Type B pancreatic cell (in vitro differentiated cells): ENCODE data around the gene AGMO. TPM values are rescaled to one million over a fixed set of nuclear protein-coding genes. Genes with fewer than 3 reads are reported as not detected.

ENCODE experiments used
- DNase-seq: peaks from one replicate; pipeline ENCODE4 v3.0.0; 2021; ENCODE audit warnings: mixed read lengths; ENCODE audit not compliant: unreplicated experiment; ENCODE audit errors: extremely low spot score
- H3K27ac Mint-ChIP-seq: 2 replicates; pipeline ENCODE4 v1.8.0; 2021; ENCODE audit warnings: mild to moderate bottlenecking, mixed read lengths
- H3K27me3 Mint-ChIP-seq: 2 replicates; pipeline ENCODE4 v1.8.0; 2021; ENCODE audit warnings: mixed read lengths
- H3K36me3 Mint-ChIP-seq: 2 replicates; pipeline ENCODE4 v1.8.0; 2021; ENCODE audit warnings: mixed read lengths
- H3K4me1 Mint-ChIP-seq: one replicate; pipeline ENCODE4 v1.8.0; 2021; ENCODE audit warnings: mixed read lengths; ENCODE audit not compliant: unreplicated experiment
- H3K4me3 Mint-ChIP-seq: 2 replicates; pipeline ENCODE4 v1.8.0; 2021; ENCODE audit warnings: mild to moderate bottlenecking, mixed read lengths
- H3K9me3 Mint-ChIP-seq: 2 replicates; pipeline ENCODE4 v1.8.0; 2021; ENCODE audit warnings: mixed read lengths
- CTCF ChIP-seq: fragments of 200-600 bp; sonication (generic); conservative IDR thresholded peaks from 2 replicates; pipeline ENCODE4 v1.5.0; 2021; ENCODE audit warnings: antibody characterized with exemption, mild to moderate bottlenecking
- total RNA-seq: library from RNA; stranded (reverse); gene quantifications from 2 replicates; pipeline ENCODE4 v1.2.1, GENCODE V29; 2021; ENCODE audit warnings: low replicate concordance

The AGMO gene
- total RNA-seq, 1 donor from 2014 or later = 0.41 TPM

GRCh38 chr7:15503603-15504290, 58.1 kb downstream of the AGMO start:
- no peak overlapping the region for H3K27ac Mint-ChIP-seq
- no peak overlapping the region for H3K4me3 Mint-ChIP-seq
- no peaks in the 10 kb centered on the region for H3K36me3 Mint-ChIP-seq
- no peak for TF ChIP-seq CTCF
- DNase-seq = no peak
- H3K4me1 Mint-ChIP-seq = peaks cover 7% of the 10 kb centered on the region
- H3K27me3 Mint-ChIP-seq = no peaks in the 10 kb centered on the region
- H3K9me3 Mint-ChIP-seq = no peaks in the 10 kb centered on the region

DNA sequence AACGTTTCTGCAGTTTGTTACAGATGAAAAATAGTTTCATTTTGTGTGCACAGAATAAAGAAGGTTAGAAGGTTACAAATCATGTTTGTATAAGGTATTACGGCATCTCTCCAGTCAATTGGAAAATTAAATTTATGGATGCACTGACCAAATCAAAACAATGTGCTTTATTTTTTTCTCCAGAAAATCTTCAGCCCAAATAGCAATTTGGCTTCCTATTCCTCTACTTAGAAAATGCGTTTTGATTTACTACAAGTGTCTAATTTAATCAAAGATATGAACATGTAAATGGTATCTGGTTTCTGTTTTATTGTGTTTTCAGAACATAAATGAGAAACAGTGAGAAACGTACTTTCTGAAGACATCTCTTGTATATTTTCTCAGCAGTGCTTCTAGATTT, 63.4 kb downstream of the AGMO start:
- Mint-ChIP-seq H3K4me1 (peaks cover 20% of the 10 kb centered on the region), H3K27me3 (no peaks in the 10 kb centered on the region), H3K4me3 (no peak overlapping the region), H3K36me3 (no peaks in the 10 kb centered on the region), H3K27ac (no peak overlapping the region), H3K9me3 (no peaks in the 10 kb centered on the region)
- TF ChIP-seq CTCF = no peak
- no peak for DNase-seq

DNA sequence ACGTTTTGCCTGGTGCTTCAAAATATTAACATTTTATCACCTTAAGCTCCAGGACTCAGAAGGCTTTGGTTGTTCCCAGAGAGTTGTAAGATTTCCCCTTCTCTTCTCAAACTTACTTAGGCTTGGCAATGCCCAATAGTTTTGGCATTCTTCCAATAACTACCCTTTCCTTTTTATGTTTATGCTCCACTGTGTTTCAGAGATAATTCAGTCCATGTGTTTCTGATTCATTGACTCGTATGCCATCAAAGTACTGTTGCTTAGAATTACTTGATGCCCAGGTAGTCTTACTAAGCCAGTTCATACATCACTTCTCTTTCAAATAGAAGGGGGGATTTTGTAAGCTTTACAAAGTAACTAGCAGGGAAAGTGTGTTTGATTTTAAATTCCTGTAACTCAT, 66.6 kb downstream of the AGMO start:
- Mint-ChIP-seq H3K27ac (no peak overlapping the region), H3K36me3 (no peaks in the 10 kb centered on the region), H3K4me1 (peaks cover 17% of the 10 kb centered on the region), H3K4me3 (no peak overlapping the region), H3K27me3 (no peaks in the 10 kb centered on the region), H3K9me3 (no peaks in the 10 kb centered on the region)
- no peak for TF ChIP-seq CTCF
- no peak for DNase-seq

DNA sequence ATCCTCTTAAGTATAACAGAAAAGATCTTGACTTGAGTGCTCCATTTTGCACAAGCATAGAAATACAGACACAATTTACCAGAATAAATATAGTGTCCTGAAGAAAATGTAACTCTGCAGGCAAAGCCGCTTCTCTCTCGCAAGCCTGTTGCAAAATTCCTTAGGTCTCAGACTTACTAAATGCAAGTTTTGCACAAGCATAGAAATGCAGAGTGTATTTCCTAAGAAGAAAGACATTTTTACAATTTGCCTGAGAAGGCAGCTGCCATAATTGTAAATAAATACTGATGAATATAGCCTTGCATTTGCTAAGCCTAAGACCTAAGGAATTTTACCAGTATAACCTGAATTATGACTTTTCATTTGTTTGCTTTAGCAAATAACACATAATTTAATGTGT, 67.1 kb downstream of the AGMO start:
- Mint-ChIP-seq H3K27ac (no peak overlapping the region), H3K27me3 (no peaks in the 10 kb centered on the region), H3K36me3 (no peaks in the 10 kb centered on the region), H3K4me3 (no peak overlapping the region), H3K9me3 (no peaks in the 10 kb centered on the region), H3K4me1 (peaks cover 19% of the 10 kb centered on the region)
- TF ChIP-seq CTCF = no peak
- DNase-seq = no peak

DNA sequence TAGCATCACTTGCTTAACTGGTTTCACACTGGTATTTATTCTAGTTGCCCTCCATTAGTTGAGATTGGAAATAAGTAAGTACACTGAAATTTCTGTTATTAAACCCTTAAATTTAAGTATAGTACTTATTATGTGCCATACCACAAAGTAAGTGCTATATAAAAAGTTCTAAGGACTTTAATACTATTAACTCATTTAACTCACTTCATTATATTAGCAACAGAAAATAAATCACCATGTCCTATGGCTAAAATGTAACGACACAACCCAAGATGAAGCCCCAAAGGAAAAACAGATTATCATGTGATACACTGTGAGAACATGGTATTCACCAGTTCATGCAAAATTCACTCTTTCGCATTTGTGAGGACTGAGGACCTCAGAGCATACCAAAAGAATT, 70.5 kb downstream of the AGMO start:
- Mint-ChIP-seq H3K27ac (no peak overlapping the region), H3K9me3 (no peaks in the 10 kb centered on the region), H3K4me3 (no peak overlapping the region), H3K4me1 (peaks cover 25% of the 10 kb centered on the region), H3K36me3 (no peaks in the 10 kb centered on the region), H3K27me3 (no peaks in the 10 kb centered on the region)
- TF ChIP-seq CTCF = no peak
- no peak for DNase-seq

DNA sequence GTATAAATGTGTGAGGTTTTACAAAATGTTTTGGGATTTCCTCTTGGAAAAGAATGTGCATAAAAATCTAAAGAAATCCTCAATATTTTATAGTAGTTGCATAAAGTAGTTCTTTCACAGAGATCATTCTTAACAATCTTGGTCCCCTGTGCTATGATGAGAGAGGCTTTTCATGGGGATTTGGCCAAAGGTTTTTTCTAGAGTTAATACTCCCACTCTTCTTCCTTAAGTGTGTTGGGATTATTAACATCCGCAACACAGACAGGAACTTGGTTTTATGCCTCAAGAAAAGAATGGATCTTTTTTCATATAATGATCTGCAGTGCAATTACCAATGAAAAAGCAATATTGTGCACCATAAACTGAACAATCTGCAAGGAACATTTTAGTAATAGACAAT, 71.5 kb downstream of the AGMO start:
- Mint-ChIP-seq H3K4me3 (no peak overlapping the region), H3K27me3 (no peaks in the 10 kb centered on the region), H3K4me1 (peaks cover 28% of the 10 kb centered on the region), H3K9me3 (no peaks in the 10 kb centered on the region), H3K36me3 (no peaks in the 10 kb centered on the region), H3K27ac (no peak overlapping the region)
- no peak for DNase-seq
- TF ChIP-seq CTCF = no peak
